Neuron (in vitro differentiated cells): ENCODE data around the gene PPM1F.
"Not testable (repeated sequence)": the region's sequence is repeated elsewhere in the genome, so short reads cannot be mapped to it uniquely, and the experiment has no call there.

ENCODE experiments used
- H2AFZ ChIP-seq: one replicate; pipeline ENCODE4 v1.6.1; 2013; ENCODE audit warnings: low read depth, mild to moderate bottlenecking, inconsistent platforms, low read length, moderate library complexity
- H3K27me3 ChIP-seq: one replicate; pipeline ENCODE4 v1.6.1; 2013; ENCODE audit warnings: low read length; ENCODE audit not compliant: insufficient read depth
- H3K36me3 ChIP-seq: one replicate; pipeline ENCODE4 v1.6.1; 2013; ENCODE audit warnings: low read length; ENCODE audit not compliant: insufficient read depth
- H3K4me1 ChIP-seq: one replicate; pipeline ENCODE4 v1.6.1; 2013; ENCODE audit warnings: low read length; ENCODE audit not compliant: insufficient read depth
- H3K4me3 ChIP-seq: 2 replicates; pipeline ENCODE4 v1.5.1; 2013; ENCODE audit warnings: mild to moderate bottlenecking, low read length, moderate library complexity
- H3K9me3 ChIP-seq: one replicate; pipeline ENCODE4 v1.6.1; 2013; ENCODE audit warnings: low read length

Gene PPM1F

GRCh38 chr22:21922370-21923162, 30.1 kb downstream of the PPM1F start:
- Histone ChIP-seq H3K4me1 (no peaks in the 10 kb centered on the region), H2AFZ (no peak overlapping the region), H3K36me3 (peaks cover 3% of the 10 kb centered on the region), H3K4me3 (no peak overlapping the region), H3K9me3 (no peaks in the 10 kb centered on the region), H3K27me3 (no peaks in the 10 kb centered on the region)

- H3K9me3 ChIP-seq, result no peaks in the 10 kb centered on the region
- H3K27me3 ChIP-seq, result no peaks in the 10 kb centered on the region
- H3K4me1 ChIP-seq, result no peaks in the 10 kb centered on the region
- H3K36me3 ChIP-seq, result peaks cover 3% of the 10 kb centered on the region
- H3K4me3 ChIP-seq, result no peak overlapping the region
- H2AFZ ChIP-seq, result no peak overlapping the region
Observed at GRCh38 chr22:21921729-21922128, 30.9 kb downstream of the PPM1F start.

- no peak overlapping the region for H3K4me3 ChIP-seq
- no peaks in the 10 kb centered on the region for H3K27me3 ChIP-seq
- H3K9me3 ChIP-seq, result no peaks in the 10 kb centered on the region
- H3K4me1 ChIP-seq, result no peaks in the 10 kb centered on the region
- H2AFZ ChIP-seq, result no peak overlapping the region
- H3K36me3 ChIP-seq, result peaks cover 3% of the 10 kb centered on the region
Observed at GRCh38 chr22:21921184-21921721, 31.4 kb downstream of the PPM1F start.

- Histone ChIP-seq H3K9me3 (no peaks in the 10 kb centered on the region), H3K4me3 (no peak overlapping the region), H3K36me3 (peaks cover 3% of the 10 kb centered on the region), H3K27me3 (no peaks in the 10 kb centered on the region), H3K4me1 (no peaks in the 10 kb centered on the region), H2AFZ (no peak overlapping the region)
Observed at GRCh38 chr22:21920341-21921183, 32.1 kb downstream of the PPM1F start.

GRCh38 chr22:21919526-21920307, 32.9 kb downstream of the PPM1F start:
- Histone ChIP-seq H3K4me1 (no peaks in the 10 kb centered on the region), H3K27me3 (no peaks in the 10 kb centered on the region), H3K36me3 (no peaks in the 10 kb centered on the region), H2AFZ (no peak overlapping the region), H3K4me3 (no peak overlapping the region), H3K9me3 (no peaks in the 10 kb centered on the region)

- Histone ChIP-seq H3K9me3 (no peaks in the 10 kb centered on the region), H3K4me3 (no peak overlapping the region), H2AFZ (no peak overlapping the region), H3K4me1 (no peaks in the 10 kb centered on the region), H3K36me3 (no peaks in the 10 kb centered on the region), H3K27me3 (no peaks in the 10 kb centered on the region)
Observed at GRCh38 chr22:21918466-21919185, 34.0 kb downstream of the PPM1F start.

- H3K4me3 ChIP-seq, result no peak overlapping the region
- H3K9me3 ChIP-seq, result no peaks in the 10 kb centered on the region
- H3K27me3 ChIP-seq, result no peaks in the 10 kb centered on the region
- no peak overlapping the region for H2AFZ ChIP-seq
- no peaks in the 10 kb centered on the region for H3K36me3 ChIP-seq
- no peaks in the 10 kb centered on the region for H3K4me1 ChIP-seq
Observed at GRCh38 chr22:21917959-21918261, 34.7 kb downstream of the PPM1F start.

GRCh38 chr22:21917181-21917958, 35.3 kb downstream of the PPM1F start:
- no peak overlapping the region for H2AFZ ChIP-seq
- no peaks in the 10 kb centered on the region for H3K36me3 ChIP-seq
- H3K4me3 ChIP-seq, result no peak overlapping the region
- H3K4me1 ChIP-seq, result no peaks in the 10 kb centered on the region
- no peaks in the 10 kb centered on the region for H3K9me3 ChIP-seq
- no peaks in the 10 kb centered on the region for H3K27me3 ChIP-seq

GRCh38 chr22:21916309-21916918, 36.2 kb downstream of the PPM1F start:
- Histone ChIP-seq H2AFZ (no peak overlapping the region), H3K9me3 (no peaks in the 10 kb centered on the region), H3K36me3 (no peaks in the 10 kb centered on the region), H3K4me3 (no peak overlapping the region), H3K4me1 (no peaks in the 10 kb centered on the region), H3K27me3 (no peaks in the 10 kb centered on the region)

GRCh38 chr22:21915624-21916308, 36.9 kb downstream of the PPM1F start:
- Histone ChIP-seq H3K27me3 (no peaks in the 10 kb centered on the region), H3K9me3 (no peaks in the 10 kb centered on the region), H3K4me3 (no peak overlapping the region), H2AFZ (no peak overlapping the region), H3K4me1 (no peaks in the 10 kb centered on the region), H3K36me3 (no peaks in the 10 kb centered on the region)

- not testable (repeated sequence) for H3K4me3 ChIP-seq, H3K27me3 ChIP-seq, H3K4me1 ChIP-seq, H3K9me3 ChIP-seq, H2AFZ ChIP-seq, H3K36me3 ChIP-seq
Observed at GRCh38 chr22:21914033-21914642, 38.5 kb downstream of the PPM1F start.
